GM19372 (cell line): ENCODE data around the gene SCML2.
"Not testable (repeated sequence)": the region's sequence is repeated elsewhere in the genome, so short reads cannot be mapped to it uniquely, and the experiment has no call there.

Source experiments
- ATAC-seq: cut with Tn5 transposase; IDR thresholded peaks from one replicate; pipeline ENCODE4 v1.9.1; 2021; ENCODE audit warnings: mild to moderate bottlenecking, low read depth, moderate library complexity; ENCODE audit not compliant: unreplicated experiment

Gene SCML2

GRCh38 chrX:18354369-18355223, at the start of gene SCML2:
SCML2 (minus strand) TSS chrX:18354688; CDS start chrX:18334071, 20,617 bp downstream.
- ATAC-seq: no peak

DNA sequence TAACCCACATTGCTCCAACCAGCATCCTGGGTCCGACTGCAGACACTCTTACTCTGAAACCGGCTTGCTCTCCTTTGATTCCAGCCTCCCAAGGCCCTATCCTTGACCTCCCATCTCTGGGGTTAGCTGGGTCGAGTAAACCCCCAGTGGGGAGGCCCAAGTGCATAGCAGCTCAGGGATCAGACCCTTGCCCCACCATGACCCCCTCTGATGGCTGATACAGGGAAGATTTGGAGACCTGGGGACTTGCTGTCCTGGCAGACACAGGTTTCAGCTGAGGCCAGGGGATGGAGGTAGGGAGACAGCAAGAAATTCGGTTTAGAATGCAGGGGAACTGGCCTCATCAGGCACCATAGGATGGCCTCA, 47.3 kb upstream of the SCML2 start:
- ATAC-seq: no peak

GRCh38 chrX:18394477-18394876, 40.0 kb upstream of the SCML2 start:
- ATAC-seq: no peak

- ATAC-seq: no peak
Measured at GRCh38 chrX:18390941-18391538, 36.6 kb upstream of the SCML2 start.

- ATAC-seq: no peak
Measured at GRCh38 chrX:18389966-18390365, 35.5 kb upstream of the SCML2 start.

- ATAC-seq: no peak
Measured at GRCh38 chrX:18377796-18378195, 23.3 kb upstream of the SCML2 start.

DNA sequence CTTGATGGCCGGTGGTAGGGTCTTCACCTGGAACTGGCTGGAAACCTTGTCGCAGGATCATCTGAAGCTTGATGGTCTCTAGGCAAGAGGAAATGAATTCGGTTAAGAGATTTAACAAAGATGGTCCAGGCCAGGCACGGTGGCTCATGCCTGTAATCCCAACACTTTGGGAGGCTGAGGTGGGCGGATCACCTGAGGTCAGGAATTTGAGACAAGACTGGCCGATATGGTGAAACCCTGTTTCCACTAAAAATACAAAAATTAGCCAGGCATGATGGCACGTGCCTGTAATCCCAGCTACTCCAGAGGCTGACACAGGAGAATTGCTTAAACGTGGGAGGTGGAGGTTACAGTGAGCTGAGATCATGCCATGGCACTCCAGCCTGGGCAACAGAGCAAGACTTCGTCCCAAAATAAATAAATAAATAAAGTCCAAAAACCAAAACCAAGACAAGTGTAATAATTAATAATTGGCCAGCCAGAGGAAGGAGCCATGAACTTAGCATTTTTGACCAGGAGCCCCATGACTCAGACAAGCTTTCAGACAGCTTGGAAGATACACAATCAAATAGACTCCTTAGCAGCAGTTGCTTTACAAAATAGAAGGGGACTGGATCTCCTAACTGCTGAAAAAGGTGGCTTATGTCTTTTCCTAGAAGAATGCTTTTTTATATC, 20.8 kb upstream of the SCML2 start:
- not testable (repeated sequence) for ATAC-seq

GRCh38 chrX:18369096-18369495, 14.6 kb upstream of the SCML2 start:
- not testable (repeated sequence) for ATAC-seq

GRCh38 chrX:18368402-18368801, 13.9 kb upstream of the SCML2 start:
- no peak for ATAC-seq

GRCh38 chrX:18360867-18361266, 6.4 kb upstream of the SCML2 start:
- ATAC-seq: no peak

DNA sequence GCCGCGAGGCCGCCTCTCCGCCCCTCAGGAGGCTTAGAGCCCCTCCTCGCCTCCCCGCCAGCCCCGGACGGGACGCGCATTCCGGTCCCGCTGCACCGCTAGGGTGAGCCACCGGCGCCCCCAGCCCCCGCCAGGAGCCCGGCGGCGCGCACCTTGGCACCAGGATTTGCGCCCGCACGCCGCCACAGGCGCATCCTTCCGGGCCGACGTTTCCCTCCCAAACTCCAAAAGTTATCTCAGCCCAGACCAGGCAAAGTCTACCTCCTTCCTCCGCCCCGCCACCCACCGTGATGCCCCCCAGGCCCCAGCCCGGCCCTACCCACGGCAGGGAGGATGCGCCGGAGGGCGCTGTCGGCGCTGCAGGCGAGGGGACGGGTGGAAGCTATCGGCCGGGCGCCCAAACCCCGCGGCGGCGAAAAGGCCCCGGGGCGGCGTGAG, 538 bp downstream of the SCML2 start:
- no peak for ATAC-seq

GRCh38 chrX:18351784-18352183, 2.7 kb downstream of the SCML2 start:
- ATAC-seq: no peak

DNA sequence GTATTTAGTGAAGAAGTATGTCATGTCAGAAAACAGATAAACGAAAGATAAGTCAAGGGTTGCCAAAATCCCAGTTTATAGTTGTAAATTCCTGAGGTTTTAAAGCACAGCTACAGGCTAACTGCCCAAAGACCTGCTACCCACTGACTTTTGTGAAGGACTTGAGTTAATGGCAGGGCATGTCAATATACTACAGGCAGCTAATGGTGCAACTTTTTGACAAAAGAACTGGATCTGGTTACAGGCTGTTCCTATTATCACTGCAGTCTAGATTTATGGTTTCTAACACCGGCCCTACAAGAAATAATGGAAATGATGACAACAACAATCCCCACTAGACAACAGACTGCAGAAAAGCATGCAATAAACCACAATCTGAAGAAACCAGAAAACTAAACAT, 6.4 kb downstream of the SCML2 start:
- ATAC-seq: no peak

- ATAC-seq: no peak
Measured at GRCh38 chrX:18309401-18309800, 45.1 kb downstream of the SCML2 start.

DNA sequence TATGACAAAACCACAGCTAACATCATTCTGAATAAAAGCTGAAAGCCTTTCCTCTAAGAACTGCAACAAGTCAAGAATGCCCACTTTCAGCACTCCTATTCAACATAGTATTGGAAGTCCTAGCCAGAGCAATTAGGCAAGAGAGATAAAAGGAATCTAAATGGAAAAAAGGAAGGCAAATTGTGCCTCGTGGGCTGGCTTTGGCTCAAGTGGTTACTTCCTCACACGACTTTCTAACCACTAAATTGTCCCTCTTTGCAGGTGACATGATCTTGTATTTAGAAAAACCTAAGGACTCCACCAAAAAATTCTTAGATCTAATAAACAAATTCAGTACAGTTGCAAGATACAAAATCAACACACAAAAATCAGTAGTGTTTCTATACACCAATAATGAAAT, 57.2 kb downstream of the SCML2 start:
- no peak for ATAC-seq

DNA sequence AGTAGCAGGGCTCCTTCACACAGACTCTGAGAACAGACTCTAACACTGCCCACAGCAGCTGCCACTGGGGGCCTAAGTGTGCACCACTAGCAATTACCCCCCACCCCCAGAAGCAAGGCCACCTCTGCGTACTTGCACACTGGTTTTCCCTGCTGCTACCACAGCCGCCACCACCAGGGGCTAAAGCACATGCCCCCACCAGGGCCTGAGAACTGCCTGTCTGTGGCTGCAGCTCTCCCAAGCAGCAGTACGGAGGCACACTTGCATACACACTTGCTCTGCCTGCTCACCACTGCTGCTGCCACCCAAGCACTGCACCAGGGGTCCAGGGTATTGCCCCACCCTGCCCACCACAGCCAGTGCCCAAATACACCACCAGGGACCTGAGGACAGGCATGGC, 59.6 kb downstream of the SCML2 start:
- no peak for ATAC-seq

GRCh38 chrX:18291006-18291545, 63.4 kb downstream of the SCML2 start:
- no peak for ATAC-seq

GRCh38 chrX:18290200-18290599, 64.3 kb downstream of the SCML2 start:
- ATAC-seq: no peak

GRCh38 chrX:18288716-18289115, 65.8 kb downstream of the SCML2 start:
- ATAC-seq: no peak

- no peak for ATAC-seq
Measured at GRCh38 chrX:18286322-18286831, 68.1 kb downstream of the SCML2 start.

- ATAC-seq: no peak
Measured at GRCh38 chrX:18278449-18278848, 76.0 kb downstream of the SCML2 start.
